NCI-H2227 treated with DMSO at 0.1 percent for 48 hours (cell line): ENCODE measurements around the gene COBL.

Source experiments
- DNase-seq: peaks from one replicate; lab custom pipeline; 2025; lab: John Stamatoyannopoulos, UW

Gene COBL

DNA sequence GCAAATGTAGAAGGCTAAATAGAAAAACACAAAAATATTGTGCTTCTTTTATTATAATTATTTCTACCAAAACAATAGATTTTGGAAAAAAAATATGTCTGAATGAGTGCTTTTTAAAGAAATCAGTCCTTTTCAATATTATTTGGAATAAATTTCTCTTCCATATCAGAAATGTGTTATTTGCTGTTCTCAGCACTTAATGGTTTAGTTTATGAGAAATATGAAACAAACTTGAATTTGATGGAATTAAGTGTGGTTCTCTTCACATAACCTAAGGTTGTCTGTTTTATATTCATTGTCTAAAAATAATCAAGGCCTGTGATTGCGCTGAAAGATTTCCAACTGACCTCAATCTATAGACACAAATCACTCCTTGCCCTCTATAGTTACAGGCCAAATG, 203.0 kb downstream of the COBL start:
- no peak for DNase-seq

DNA sequence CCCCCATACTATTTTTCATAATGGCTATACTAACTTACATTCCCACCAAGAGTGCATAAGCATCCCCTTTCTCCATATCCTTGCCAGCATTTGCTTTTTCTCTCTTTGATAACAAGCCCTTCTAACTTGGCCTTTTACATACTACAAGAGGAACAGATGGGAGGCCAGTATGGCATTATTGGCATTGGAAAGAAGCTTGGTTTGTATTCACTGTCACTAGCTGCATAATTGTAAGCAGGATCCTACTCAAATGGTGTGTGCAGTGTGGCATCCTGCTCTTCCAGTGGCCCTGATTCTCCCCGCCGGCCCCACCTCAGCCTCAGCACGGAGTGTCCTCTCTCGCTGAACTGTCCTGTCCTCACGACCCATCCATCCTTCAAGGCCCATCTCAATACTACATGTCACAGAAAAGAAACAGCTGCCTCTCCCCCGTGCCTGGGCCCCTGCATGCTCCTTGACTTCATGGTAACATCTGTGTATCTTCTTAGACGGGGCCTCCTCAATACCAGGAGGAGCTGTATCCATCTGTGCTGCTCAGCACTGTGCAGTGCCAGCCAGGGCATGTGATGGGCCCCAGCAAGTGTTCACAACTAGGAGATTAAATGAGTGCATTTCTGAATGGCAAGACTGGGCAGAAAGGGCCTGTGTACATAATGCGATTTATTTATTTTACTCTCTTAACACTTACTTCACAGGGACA, 205.2 kb downstream of the COBL start:
- no peak for DNase-seq

DNA sequence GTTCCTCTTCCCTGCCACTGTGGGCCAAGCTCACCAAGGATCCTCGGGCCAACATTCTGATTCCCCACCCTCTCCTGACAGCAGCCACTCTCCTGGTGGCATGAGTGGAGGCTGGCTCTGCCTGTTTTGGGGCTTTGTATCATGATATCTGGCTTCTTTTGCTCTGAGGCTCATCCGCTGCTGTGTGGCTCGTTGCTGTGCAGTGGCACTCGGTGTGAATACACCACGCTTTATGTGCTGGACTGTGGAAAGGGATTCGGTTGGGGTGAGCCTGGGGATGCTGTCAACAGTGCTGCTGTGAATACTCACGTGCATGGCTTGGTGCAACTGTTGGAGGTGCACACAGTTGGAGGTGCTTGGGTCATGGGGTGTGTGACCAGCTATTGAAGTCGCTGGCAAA, 208.5 kb downstream of the COBL start:
- DNase-seq: no peak

DNA sequence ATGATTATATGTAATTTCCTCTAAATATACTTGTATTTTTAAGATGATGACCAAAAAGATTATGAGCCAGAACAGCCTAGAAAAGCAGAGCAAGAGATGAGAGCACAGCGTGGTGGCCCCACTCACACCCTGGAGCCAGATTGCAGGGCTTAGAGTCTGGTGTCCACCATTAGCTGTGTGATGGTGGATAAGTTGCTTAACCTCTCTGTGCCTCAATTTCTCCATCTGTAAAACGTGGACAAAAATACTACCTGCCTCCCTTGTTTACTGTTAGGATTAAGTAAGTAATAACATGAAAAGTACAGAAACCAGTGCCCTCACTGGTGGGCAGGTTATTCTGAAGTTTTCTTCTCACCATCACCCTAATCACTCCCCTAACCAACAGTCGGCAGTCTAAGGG, 212.3 kb downstream of the COBL start:
- DNase-seq: no peak

DNA sequence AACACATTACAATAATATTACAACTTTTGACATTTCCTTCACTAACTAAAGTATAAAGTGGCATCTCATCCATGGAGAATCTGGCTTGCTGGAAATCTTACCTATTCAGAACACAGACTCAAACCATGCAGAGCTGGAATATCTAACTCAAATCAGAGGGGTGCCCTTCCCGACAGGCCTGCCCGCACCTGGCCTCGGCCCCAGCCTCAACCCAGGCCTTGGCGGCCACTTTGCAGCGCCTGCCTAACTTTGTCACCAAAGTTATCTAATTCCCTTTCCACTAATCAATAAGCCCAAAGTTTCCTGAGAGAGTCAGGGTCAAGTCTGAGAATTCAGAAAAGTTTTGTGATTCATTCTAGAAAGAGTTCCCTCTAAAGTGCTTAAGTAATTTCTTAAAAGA, 212.9 kb downstream of the COBL start:
- DNase-seq: no peak

DNA sequence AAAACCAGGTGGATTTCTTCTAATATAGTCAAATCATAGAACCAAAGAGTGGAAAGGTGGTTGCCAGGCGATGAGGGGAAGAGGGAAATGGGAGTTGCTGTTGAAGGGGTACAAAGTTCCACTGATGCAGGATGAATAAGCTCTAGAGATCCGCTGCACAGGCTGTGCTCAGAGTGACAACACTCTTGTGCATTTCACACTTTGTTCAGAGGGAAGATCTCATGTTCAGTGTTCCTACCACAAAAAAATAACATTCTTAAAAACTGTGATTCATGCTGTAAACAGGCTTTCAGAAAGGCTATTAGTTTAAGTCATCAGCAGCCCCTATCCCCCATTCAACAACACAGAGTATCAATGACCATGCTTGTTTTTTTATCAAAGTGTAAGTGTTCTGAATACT, 213.8 kb downstream of the COBL start:
- DNase-seq: no peak

DNA sequence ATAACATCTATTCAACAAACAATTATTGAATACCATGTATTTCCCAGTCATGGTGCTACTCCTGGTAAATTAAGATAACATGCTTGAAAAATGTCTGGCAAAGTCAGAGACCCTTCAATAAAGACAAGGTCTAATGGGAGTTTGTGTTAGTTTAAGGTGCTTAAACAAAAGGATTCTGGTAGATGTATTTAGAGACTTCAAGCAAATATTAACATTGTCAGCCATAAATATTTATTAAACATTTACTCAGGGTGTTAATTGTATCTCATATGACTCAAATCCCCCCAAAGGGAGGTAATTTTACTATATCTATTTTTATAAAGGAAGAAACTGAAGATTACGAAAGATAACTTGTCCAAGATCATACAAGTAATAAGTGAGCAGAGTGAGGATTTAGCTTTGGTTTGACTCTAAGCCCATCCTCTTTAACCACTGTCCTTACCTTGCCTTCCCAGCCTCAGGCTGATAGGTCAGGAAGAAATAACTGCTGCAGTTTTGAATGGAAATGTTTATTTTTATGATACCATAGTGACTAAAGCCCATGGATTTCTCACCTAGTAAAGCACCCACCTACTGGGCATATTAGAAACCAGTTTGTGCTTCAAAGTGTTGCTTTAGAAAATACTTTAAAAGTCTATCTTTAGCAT, 215.4 kb downstream of the COBL start:
- DNase-seq: no peak

DNA sequence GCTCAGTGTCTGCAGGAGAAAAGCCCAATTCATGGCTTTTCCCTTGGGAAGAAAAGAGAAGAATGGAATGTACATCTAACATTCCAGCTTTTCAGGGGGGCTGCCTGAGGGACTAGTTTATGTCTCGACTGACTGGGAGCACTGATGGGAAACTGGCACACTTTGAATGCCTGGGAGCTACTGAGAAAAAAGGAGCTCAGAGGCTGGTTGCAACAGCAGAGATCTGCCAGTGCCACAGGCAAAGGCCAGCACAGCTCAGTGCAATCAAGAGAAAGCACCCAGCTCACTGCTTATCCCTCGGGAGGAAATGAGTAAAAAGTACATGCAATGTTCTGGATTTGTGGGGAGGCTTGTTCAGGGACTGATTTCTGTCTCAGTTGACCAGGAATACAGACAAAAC, 226.2 kb downstream of the COBL start:
- no peak for DNase-seq

DNA sequence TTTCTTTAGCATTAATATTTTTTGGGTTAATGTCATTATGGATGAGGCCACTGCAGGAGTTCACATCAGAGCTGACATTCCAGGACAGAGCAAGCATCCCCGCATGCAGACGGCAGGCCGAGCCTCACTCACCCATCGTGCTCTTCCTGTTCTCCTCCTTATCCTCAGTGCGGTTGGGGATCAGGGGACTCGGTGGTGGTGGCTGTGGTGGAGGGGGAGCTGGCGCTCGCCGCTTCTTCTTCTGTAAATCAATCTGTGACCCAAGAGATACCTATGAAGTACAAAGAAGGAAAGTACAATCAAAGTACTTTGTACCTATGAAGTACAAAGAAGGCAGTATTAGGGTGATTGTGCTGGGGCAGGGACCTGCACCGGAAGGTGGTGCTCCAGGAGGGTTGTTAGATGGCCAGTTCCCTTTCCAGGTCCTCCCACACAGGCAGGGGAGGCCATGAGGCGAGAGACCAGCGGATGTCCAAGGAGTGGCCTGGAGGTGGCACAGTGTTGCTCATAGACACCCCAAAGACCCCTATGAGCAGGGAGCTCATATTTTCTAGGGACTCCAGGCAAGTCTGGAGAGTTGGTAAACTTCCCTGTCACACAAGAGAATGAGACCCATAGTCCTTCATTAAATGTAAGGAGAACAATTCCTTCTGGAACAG, 231.4 kb downstream of the COBL start:
- DNase-seq: no peak

DNA sequence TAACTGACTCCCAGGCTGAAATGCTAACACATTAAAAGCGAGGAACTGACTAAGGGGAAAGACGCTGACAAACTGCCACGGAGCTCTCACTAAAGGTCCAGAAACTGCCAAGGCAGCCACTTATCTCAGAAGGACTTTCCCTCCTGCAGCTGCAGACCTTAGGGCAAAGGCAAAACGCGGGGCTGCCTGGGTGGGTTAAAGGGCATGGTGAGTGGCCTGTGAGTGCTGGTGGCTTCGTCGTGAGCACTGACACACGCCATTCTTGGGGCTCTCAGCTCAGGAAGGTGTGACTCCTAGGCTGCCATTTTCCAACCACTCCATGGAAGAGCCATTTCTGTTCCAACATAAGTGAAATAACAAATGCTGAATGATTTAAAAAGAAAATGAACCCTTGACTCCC, 232.5 kb downstream of the COBL start:
- DNase-seq: no peak

DNA sequence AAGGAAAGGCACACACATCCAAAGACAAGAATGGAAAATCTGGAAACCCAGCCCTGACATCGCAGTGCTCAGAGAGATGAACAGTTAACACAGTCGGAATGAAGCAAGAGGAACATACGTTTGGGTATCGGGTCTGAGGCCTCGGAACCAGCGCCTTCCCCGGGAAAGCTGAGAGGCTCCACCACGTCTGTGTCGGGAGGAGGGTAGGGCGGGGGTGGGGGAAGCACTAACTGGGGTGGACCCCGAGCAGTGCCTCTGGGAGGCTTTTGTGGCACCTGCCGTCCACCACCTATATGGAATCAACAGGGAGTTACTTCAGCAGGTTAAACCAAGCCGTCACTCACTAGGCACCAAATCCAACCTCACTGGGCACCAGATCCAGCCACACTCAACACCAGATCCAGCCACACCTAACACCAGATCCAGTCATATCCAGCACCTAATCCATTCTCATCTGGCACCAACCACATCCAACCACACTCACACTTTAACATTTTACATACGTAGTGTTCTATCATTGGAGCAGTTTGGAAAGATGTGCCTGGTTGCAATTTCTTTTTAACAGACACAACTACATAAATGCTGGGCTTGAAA, 233.6 kb downstream of the COBL start:
- DNase-seq: no peak

DNA sequence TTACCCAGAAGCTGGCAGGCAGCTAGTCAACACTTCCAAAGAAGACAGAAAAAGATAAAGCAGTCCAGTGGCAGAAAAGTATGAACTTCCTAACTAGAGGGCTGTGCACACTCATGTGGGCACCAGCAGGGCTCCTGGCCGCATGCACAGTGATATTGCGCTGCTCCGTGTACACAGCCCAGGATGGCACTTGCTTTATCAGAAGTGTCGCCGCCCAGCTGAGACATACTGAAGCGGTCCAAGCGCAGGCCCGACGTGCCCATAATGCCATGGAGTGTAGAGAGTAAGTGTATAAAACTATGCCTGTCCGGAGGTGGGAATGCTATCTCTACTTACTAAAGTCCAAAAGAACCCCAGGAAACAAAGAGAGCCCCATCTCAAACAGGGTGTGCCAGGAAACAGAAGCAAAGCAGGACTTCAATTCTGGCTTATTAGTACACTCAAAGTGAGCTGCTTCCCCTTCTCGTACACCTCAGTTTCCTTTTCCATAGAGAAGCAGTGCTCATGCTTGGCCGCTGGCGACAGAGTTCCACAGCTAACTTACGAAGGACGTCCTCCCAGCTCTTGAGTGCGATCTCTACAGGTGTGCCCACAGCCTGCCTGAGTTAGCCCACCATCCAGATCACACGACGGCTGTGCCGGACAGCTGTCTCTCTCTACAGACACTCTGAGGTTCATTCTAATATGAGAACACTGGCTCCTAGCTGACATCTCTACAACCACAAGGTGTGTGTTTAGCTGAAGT, 234.3 kb downstream of the COBL start:
- DNase-seq: no peak

DNA sequence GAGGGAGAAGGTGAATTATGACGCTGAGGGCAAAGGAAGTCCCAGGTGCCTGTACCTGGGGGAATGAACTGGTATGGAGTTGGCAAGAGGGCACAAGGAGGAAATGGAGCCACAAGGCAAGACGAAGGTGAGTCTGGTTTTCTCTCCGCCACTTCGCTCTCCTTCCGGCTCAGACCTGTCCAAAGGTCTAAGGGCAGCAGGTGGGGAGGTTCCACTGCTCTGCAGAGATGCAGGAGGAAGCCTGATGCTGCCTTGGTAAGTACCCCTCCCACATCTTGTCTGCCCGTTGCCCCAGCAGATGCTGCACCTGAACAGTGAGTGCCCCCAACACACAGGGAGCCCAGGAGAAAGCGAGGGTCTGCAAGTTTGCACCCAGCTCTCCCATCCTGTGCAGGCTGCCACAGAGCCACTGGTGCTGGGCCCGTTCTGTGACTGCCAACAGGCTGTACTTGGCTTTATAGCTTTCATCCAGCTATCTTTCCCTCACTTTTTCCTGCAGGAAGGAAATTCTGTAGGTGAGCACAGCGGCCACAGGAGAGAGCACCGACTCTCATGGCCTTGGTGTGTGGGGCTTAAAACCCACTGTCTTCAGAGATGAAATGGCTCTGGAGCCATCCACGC, 235.2 kb downstream of the COBL start:
- no peak for DNase-seq

DNA sequence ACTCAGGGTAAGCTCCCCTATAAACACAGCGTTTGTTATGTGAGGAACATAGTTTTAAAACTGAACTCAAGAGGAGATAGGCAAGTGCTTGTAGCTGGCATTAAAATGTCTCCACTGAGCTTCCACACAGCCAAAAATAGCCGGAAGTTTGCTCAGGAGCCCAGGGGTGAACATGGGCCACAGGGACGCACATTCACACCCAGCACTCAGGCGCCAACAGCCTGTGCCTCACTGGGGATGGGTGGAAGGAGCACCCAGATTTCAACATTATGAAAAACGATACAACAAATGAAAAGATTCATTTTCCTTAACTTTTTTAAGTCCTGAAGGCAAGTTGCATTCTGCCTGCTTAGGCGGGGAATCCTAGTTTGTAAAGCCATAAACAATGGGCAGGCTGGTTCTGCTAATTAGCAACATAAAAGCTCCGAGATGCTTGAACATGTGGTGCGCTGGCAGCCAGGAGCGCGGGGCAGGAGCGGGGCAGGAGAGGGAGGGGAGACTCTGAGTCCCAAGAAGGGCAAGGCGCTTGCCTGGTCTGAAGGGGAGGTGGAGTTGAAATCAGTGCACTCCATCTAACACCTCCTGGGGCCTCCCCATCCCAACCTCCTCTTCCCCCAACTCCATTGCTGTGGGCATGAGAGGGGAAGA, 235.9 kb downstream of the COBL start:
- DNase-seq: no peak

DNA sequence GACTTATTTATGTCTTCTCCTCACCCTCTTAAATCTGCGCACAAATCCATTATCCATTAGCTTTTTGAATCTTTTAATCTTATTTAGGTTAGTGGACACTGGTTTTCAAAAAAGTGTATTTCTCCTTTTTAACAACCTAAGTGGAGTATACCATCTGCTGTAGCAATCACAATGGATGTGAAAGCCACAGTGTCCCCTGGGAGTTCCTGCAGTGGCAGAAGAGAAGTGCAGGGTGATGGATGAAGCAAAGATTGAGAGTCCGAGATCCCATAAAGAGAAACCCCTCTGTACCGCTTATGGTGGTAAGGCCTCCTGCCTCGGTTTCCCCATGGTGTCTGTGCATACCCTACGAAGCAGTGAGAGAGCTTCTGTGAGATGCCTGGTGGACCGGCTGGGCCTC, 236.4 kb downstream of the COBL start:
- DNase-seq: no peak

DNA sequence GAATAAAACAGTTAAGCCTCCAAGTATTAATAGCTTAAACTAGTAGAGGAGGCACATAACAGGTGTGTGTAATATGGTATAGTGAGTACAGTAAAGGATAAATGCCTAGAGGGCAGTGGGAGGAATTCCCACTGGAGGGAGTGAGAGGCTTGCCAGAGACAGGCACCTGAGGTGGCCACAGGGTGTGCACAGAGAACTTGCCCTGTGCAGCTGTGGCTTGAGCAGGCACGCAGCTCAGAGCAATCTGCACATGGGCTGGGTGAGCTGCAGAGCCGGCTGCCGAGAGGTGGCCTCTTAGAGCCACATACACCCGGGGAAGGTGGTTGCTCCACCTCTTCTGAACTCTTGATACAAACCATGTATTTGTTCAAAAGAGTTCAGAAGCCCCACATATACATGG, 237.1 kb downstream of the COBL start:
- no peak for DNase-seq

DNA sequence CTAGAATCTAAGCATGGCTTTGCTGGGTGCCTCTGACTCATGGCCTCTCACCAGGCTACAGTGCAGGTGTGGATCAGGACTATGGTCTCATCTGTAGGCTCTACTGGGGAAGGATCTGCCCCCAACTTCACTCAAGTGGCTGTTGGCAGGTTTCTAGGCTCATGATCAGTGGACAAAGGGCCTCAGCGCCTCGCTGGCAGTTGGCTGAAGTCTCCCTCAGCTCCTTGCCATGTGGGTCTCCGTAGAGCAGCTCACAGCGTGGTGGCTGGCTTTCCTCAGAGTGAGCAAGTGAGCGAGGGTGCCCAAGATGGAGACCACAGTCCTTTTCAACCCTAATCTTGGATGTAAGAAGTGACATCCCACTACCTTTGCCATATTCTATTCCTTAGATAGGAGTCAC, 238.0 kb downstream of the COBL start:
- no peak for DNase-seq

DNA sequence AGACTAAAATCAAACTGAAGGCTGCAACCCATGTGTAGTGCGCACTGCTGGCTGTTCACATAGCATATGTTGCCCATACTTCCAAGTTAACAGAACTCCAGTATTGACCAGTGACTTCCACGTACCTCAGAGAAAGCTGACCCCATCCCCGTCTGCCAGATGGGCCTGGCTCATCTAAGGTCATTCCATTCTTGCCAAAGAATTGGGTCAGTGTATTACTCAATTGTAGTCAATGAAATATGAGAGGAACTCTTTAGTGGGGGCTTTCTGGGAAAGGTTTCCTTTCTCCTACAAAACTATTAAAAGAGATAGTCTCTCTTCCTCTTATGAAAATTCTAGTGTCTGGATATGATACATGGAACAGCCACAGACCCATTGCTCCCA, 238.6 kb downstream of the COBL start:
- no peak for DNase-seq

DNA sequence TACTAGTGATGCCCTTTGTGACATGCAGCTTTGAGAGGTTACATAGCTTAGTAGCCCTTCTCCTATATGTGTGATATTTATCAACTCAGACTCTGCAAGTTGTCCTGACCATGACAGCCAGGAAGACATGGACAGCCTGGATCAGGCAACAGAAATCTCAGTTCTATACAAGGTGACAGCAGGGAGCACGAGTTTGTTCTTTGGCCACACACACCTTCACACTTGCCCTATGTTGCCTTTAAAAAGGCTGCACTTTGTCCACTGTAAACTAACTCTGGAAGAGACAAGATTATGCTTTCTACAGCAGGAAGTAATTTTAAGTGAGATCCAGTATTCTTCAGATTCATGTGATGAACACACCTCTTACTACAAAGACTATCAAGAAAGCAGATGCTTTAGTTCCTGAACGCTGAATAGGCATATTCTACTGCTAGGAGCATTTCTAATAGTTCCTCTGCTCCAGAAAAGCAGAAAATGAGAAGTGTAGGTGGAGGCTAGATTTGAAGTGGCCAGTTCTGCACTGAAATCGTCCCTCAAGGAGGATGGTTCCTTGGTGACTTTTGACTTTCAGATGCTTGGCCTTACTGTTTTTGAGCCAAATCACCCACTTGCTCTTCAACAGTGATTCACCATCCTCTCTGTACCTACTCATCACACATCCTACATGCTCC, 239.2 kb downstream of the COBL start:
- DNase-seq: no peak

DNA sequence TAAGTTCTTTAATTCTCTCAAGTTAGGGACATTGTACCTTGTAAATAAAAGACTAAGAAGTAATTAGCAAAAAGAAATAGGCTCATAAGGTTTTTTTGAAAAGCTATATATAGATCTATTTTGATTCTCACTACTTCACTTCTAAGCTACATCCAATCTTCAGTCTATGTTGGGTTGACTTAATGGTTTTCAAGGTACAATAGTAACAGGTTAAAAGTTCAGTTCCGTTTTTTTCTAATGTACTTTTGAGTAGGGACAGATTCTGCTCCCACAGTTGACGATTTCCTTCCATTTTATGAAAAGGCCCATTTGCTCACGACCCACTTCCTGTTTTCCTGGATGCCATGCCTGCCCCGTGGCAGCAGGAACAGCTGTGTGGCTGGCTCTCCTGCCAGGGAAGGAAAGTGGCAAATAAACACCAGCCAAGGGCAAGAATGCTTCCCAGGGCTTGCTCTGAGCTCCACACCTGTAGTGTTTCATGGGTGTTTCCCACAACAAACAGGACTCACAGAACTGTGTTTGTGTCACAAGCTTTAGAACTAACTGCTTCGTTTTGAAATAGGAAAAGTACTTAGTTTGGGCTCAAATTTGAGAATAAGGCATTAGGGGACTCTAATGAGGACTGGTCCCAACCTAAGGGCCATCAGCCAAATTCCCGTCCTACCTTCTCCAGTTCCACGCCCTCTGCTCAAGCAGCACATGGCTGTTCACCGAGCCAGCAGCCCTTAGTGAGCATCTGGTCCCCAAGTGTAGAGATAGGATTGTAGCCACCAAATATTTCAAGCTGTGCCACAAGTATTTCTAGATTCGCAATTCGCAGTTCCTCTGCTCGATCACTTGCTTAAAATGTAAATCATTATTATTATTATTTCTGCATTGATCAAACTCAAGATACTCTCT, 240.7 kb downstream of the COBL start:
- no peak for DNase-seq
